ENCODE results near the gene RPP25.

The RPP25 gene

DNA sequence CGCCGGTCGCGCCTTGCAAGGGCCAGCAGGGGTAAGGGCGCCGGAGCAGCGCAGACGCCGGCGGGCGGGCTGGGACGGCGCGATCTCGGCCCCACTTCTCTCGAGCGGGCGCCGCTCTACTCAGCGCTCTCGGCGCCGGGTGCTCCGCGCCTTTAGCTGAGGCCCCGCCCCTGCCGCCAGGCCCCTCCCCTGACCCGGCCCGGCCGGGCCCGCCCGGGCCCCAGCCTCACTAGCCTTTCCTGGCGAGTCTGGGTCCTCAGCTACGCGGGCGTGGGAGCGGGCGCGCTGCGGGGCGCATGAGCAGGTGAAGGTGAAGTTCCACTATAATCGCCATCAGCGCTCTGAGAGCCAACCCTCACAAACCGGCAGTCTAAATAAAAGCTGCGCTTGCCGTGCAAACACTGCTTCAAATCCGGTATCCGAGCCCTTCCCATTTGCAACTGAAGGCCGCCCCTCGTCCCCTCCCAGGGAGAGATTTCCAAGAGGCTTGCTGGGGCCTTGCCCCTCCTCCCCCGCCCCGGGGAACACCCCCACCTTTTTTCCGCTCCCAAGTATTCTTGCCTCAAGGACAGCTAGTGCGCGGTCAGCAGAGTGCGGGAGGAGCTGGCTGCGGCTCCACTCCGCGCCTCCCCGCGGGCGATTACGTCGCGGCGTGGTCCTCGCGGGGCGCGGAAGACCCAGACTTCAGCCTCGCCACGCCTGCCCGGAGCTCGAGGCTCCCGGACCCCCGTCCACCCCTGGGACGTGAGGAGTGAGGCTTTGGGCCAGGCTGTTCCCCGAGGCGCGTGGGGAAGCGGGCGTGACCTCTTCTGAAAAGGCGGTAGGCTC lies at the start of gene RPP25:
Gene RPP25, minus strand, starts transcription at position 125 of the 828 bp plus-strand sequence. CDS start 189 bp downstream, outside the sequence.
- DNase-seq (ENCODE audit: low spot score) = peak; percentile 89

DNA sequence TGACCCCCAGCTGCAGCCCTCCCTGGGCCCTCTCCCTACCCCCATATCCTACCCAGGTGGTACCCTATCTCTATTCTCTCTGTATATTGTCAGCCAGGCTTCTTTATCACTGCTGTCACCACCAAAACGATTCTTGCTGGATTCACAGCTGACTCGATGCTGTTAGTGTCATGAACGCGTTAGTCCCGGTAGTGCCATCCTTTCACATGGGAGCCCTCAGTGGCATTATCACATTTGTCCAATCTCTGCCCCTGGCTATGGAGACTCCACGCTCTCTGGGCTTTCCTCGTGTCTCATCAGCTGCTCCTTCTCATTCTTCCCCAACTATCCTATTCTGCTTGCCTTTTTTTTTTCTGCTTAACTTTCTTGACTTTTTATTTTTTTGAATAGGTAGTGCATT lies 45.8 kb upstream of the RPP25 start:
- no peak for DNase-seq (ENCODE audit: low spot score)

DNA sequence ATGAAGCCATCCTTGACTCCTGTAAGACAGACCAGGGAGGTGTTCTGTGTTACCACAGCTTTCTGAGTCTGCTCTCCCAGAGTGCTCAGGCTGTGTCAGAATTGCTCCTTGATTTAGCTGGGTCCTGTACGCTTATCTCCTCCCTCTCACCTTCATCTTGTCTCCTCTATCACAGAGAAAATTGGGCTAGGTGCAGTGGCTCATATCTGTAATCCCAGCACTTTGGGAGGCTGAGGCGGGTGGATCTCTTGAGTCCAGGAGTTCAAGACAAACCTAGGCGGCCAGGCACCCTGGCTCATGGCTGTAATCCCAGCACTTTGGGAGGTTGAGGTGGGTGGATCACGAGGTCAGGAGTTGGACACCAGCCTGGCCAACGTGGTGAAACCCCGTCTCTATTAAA lies 44.7 kb upstream of the RPP25 start:
- DNase-seq (ENCODE audit: low spot score) = no peak

- DNase-seq (ENCODE audit: low spot score) = no peak
Measured at GRCh38 chr15:74997543-74997942, 41.0 kb upstream of the RPP25 start.

- no peak for DNase-seq (ENCODE audit: low spot score)
Measured at GRCh38 chr15:74997141-74997540, 40.6 kb upstream of the RPP25 start.

- no peak for DNase-seq (ENCODE audit: low spot score)
Measured at GRCh38 chr15:74995779-74996765, 39.5 kb upstream of the RPP25 start.

- peak; percentile 97 for DNase-seq (ENCODE audit: low spot score)
Measured at GRCh38 chr15:74995182-74995778, 38.7 kb upstream of the RPP25 start, which contains the start of gene SCAMP5. Gene SCAMP5, plus strand, starts transcription at chr15:74995563. Its CDS starts 16,277 bp downstream, at chr15:75011840.

- DNase-seq (ENCODE audit: low spot score) = no peak
Measured at GRCh38 chr15:74994685-74995084, 38.1 kb upstream of the RPP25 start.

- DNase-seq (ENCODE audit: low spot score) = no peak
Measured at GRCh38 chr15:74994236-74994635, 37.7 kb upstream of the RPP25 start.

- no peak for DNase-seq (ENCODE audit: low spot score)
Measured at GRCh38 chr15:74992619-74993018, 36.0 kb upstream of the RPP25 start.

DNA sequence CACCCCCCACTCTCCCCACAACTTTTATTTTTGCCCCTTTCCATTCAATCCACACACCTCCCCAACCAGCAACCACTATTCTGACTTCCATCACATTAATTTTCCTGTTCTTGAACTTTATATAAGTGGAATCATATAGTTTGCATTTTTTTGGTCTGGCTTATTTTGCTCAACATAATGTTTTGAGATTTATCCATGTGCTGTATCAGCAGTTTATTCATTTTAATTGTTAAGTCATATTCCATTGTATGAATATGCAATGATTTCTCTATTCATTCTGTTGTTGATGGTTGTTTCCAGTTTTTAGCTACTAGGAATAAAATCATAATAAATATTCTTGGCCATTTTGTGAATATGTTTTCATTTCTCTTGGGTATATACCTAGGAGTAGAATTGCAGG lies 33.0 kb upstream of the RPP25 start:
- DNase-seq (ENCODE audit: low spot score) = no peak

DNA sequence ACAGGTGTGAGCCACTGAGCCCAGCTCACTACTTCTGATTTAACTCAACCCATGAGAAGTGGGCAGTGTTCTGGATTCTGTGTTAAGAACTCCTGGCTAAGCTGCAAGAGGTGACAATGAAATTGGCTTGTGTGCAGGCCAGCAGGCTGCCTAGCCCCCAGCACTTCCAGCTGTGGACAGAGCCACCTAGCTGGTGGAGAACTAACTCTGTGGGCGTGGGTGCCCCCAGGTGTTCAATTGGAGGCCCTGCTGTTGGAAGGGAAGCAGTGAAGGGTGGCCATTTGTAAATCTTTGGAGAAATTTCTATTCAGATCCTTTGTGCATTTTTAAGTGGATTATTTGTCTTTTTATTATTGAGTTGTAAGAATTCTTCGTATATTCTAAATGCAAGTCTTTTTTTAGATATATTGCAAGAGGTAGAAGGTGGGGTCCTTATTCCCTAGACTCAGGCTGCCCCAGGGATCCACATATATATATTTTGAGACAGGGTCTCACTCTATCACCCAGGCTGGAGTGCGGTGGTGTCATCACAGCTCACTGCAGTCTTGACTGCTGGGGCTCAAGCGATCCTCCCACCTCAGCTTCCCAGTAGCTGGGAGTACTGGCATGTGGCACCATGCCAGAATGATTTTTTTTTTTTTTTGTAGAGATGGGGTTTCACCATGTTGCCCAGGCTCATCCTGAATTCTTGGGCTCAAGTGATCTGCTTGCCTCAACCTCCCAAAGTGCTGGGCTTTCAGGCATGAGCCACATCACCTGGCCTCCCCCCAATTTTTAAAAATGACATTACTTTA lies 31.6 kb upstream of the RPP25 start:
- DNase-seq (ENCODE audit: low spot score) = no peak

GRCh38 chr15:74983725-74984231 lies 27.2 kb upstream of the RPP25 start:
- DNase-seq (ENCODE audit: low spot score) = no peak

DNA sequence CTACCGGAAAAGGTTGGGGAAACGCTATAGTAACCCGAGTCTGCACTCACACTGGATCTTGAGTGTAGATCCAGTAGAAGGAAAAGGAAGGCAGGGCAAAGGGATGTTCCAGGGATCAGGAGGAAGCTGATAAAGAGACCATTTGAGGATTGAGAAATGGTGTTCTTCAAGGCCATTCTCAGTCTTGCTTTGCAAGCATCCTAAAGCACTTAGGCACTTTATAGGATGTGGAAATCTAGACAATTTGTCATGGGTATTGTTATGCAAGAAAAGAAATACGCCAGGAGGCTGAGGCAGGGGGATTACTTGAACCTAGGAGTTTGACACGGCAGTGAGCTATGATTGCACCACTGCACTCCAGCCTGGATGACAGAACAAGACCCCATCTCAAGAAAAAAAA lies 25.6 kb upstream of the RPP25 start:
- DNase-seq (ENCODE audit: low spot score) = no peak

DNA sequence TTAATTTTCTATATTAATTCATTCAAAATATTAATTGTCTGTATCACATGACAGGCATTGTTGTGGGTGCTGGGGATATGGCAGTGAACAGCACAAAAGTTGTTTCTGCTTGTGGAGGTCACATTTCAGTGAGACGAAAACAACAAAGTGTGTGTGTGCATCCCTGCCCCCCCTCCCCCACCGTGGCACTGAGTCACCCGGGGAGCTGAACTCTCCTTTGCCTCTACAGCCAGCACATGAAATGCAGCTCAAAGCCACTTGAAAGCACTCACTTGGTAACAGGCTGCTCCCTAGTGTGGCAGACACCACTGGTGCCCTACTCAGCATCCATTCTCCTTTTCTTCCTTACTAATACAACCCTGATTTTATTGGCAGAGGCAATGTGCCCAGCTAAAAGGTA lies 21.9 kb upstream of the RPP25 start:
- DNase-seq (ENCODE audit: low spot score) = peak; percentile 20

DNA sequence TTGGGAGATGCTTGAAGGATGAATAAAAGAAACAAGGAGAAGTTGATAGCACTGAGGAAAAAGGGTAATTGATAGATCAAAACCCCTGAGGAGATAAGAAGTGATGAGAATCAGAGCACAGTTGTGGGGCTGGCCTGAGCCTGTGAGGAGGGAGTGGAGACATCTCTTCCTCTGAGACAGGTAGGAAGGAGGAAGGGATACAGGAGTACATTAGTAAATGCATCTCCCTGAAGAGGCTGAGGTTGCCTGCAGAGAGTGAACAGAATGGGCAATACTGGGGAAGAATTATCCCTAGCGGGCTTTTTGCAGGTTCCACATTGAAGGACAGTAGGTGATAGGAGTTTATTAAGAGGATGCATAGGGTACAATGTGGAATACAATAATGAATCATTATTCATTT lies 21.5 kb upstream of the RPP25 start:
- DNase-seq (ENCODE audit: low spot score) = no peak

GRCh38 chr15:74977599-74977998 lies 21.0 kb upstream of the RPP25 start:
- DNase-seq (ENCODE audit: low spot score) = no peak

DNA sequence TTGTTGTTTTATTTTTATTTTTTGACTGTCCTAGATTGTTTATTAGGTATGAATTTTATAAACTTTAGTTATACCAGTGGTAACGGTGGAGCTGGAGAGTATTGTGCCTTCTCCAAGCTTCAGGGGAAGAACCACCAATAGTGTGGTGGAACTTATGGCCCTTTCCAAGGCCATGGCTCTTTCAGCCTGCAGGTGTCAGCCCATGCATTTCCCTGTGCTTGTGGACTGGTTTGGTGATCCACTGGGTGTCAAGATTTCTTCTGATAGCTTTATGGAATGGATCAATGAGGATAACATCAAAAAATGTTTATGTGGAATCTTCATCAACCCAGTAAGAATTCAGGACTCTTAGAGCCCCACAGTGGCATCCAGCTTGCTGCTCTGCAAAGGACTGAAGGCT lies 19.6 kb upstream of the RPP25 start:
- no peak for DNase-seq (ENCODE audit: low spot score)

DNA sequence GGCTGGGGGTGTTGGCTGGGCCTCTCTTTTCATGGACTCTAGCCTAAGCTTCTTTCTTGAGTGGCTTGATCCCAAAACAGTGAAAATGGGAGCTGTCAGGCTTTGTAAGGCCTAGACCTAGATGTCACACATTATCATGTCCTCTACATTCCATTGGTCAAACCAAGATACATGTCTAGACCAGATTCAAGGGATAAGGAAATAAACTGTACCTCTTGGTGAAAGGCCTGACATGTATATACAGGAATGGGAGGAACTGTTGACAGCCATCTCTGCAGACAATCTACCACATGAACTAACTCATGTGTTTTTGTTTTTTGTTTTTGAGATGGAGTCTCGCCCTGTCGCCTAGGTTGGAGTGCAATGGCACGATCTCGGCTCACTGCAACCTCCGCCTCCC lies 11.1 kb upstream of the RPP25 start:
- no peak for DNase-seq (ENCODE audit: low spot score)

- DNase-seq (ENCODE audit: low spot score) = no peak
Measured at GRCh38 chr15:74964794-74965193, 8.2 kb upstream of the RPP25 start.

- no peak for DNase-seq (ENCODE audit: low spot score)
Measured at GRCh38 chr15:74963213-74963612, 6.6 kb upstream of the RPP25 start.

All from GM03348 (cell line).